HG02571 (cell line): ENCODE measurements around the gene IER5.
A peak's percentile ranks its signal among the peaks of the same experiment; 100 is the strongest.
"Not testable (repeated sequence)": the region's sequence is repeated elsewhere in the genome, so short reads cannot be mapped to it uniquely, and the experiment has no call there.

ENCODE experiments used
- ATAC-seq: cut with Tn5 transposase; IDR thresholded peaks from one replicate; pipeline ENCODE4 v1.9.1; 2021; ENCODE audit warnings: mild to moderate bottlenecking, moderate library complexity; ENCODE audit not compliant: unreplicated experiment

The IER5 gene

DNA sequence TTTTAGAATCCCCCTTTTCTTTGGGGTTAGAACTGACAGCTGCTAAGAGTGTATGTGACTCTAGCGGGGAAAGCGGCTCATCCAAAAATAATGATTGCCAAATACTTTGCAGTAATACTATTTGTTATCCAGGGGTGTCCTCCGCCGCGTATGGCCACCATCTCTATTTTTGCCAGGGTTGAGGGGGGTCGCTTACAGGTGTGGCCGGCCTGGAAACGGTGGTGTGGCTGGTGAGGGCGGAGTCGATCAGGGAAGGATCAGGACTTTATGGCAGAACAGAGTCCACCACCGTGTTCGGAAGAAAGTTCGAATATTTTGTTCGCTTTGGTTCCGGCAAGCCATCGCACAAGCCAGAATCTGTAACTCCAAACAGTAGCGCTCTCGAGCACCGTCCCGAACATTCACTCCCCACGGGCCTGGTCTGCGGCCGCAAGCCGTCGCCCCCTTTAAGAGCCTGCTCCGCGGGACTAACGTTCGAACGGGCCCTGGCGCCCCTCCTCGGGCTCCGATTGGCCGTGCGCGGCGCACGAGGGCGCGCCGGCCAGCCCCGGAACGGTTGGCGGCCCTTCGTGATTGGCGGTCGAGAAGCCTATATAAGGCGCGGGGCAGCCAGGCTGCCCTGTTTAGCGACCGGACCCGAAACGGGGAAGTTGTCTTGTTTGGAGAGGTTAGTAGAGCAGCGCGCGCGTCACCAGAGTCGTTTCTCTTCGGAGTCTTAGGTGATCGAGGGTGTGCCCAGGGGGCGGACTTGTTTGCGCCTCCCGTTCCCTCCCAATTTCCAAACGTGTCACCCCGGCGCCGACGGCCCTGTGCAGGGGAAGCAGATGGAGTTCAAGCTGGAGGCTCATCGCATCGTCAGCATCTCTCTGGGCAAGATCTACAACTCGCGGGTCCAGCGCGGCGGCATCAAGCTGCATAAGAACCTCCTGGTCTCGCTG, at the start of gene IER5:
IER5 (plus strand) TSS at position 622 of the 938 bp plus-strand sequence; CDS start at position 825, 203 bp downstream.
- ATAC-seq: peak; percentile 63

DNA sequence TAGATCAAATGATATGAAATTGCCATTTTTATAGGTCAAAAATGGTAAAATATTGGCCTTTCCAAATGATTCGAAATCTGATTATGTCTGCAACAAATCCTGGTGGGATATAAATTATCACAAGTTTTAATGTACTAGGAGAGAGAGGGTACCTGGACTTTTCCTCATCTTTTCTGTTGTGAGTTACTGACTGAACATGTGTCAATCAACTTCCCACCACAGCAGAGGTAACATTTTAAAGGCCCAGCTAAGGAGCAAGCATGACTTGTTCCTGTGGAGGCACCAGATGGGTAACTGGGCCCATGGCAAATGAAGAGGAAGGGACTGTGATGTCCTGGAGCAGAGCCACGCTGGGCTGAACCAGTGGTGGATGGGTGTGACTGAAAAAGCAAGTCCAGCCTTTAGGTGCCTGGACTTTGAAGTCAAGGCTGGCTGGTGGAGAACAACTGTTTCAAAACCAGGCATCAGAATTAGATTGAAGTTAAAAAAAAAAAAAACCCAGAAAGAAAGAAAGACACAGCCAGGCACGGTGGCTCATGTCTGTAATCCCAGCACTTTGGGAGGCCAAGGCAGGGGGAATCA, 48.1 kb upstream of the IER5 start:
- no peak for ATAC-seq

DNA sequence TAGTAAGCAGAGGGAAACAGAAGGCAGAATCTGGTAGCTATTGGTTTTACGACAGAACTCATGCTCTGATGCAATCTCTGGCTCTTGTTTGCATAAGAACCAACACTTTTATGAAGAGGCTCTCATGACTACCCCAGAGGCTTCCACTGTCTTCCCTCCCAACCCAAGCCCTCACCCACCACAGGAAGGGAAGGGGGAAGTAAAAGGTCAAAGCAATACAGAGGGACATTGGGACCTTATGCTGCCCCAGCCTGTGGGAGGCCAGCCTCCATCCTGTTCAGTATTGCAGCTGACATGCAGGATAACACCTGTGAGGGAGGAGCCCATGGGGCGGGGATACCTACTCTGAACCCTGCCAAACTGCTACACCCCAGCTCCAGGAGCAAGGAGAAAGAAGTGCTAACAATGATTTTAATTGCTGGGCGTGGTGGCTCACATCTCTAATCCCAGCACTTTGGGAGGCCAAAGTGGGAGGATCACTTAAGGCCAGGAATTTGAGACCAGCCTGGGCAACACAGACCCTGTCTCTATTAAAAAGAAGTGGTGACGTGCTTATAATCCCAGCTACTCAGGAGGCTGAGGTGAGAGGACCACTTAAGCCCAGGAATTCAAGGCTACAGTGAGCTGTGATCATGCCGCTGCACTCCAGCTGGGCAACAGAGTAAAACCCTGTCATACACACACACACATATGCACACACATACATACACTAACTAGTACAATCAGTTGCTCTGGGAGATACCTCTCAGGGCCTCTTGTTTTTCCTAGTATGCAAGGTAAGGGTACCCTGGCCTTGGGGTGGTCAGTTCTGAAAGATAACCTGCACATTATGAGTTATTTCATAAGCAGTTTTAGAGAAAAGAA, 45.2 kb upstream of the IER5 start:
- no peak for ATAC-seq

DNA sequence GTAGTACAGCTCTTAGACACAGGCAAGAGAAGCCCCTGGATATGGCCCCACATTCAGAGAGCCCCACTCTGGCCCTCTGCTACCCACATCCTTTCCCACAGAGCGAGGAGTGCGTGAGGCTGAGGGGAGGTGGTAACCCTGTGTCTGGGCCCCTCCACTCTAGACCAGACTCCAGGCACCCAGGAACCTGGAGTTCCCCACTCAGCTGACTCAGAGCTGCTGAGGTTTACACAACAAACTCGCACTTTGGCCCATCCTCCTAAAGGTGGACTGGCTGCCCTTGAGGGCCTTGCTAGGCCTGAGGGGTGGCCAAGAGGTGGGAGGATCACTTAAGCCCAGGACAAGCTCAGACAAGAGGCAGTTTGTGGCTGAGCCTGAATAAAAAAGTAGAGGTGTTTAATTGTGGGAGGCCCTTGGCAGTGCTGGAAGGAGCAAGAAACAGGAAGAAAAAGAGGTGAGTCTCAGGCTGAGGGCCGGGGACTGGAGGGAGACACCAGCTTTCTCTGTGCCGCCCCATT, 44.0 kb upstream of the IER5 start:
- peak; percentile 82 for ATAC-seq

DNA sequence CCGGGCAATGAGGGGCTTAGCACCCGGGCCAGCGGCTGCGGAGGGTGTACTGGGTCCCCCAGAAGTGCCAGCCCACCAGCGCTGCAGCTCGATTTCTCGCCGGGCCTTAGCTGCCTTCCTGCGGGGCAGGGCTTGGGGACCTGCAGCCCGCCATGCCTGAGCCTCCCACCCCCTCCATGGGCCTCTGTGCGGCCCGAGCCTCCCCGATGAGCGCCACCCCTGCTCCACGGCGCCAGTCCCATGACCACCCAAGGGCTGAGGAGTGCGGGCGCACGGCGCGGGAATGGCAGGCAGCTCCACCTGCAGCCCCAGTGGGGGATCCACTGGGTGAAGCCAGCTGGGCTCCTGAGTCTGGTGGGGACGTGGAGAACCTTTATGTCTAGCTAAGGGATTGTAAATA, 42.6 kb upstream of the IER5 start:
- not testable (repeated sequence) for ATAC-seq

DNA sequence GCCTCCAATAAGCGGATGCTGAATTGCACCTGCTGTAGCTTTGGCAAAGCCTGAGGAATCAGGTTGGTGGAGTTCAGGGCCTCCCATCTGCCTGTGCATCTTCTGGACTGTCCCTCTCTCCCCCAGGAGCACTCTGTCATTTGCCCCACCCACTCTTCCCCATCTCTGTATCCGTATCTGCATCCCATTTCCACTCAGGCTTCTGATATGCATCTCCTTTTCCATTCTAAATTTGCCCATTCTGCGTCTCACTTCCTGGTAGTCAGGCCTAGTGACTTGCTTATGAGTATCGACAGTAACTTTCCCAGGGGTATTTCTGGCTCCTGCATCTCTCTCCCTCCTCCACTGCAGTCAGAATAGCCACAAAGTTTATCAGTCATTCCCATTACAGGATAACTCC, 39.1 kb upstream of the IER5 start:
- no peak for ATAC-seq

DNA sequence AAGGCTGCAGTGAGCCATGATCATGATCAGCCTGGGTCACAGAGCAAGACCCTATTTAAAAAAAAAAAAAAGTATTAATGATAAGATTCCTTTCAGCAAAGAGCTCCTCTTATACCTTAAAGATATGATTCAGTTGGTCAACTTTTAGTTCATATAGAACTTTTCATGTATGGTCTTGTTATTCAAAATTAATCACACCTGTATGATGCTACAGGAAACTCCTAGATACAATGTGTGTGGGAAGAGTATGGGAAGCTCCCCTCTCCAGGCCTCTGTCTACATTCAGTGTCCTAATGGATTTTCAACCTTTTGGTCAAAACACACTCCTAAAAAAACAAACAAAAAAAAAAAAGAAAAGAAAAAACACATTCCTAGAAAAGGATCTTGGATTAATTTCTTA, 37.6 kb upstream of the IER5 start:
- ATAC-seq: no peak

DNA sequence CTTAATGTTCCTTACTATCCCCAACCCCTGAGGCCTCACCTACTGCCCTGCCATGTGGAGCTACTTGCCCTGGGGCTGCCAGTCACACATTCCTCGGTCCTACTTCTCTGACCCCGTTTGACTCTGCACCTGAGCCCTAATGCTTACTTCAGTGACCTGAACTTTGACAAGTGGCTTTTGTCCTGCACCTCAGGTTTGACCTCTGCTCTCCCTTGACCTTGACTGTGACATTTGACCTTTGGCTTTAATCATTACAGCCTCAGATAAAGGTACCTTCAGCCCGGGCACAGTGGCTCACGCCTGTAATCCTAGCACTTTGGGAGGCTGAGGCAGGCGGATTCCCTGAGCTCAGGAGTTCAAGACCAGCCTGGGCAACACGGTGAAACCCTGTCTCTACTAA, 31.9 kb upstream of the IER5 start:
- no peak for ATAC-seq

DNA sequence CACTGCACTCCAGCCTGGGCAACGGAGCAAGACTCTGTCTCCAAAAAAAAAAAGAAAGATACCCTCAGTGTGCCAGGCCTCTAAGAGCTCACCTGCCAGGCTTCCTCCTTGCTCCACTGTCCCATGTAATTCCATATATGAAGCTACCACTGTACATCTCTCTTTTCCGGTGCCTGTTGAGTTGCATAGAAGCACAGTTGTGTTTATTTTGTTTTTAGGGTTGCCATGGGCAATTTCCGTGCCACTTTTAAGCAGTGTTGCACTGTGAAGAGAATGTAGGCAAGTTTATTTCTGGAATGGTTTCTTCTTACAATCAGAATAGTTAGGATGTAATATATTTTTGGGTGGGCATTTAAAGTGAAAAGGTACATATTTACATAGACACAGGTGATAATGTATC, 31.4 kb upstream of the IER5 start:
- no peak for ATAC-seq

DNA sequence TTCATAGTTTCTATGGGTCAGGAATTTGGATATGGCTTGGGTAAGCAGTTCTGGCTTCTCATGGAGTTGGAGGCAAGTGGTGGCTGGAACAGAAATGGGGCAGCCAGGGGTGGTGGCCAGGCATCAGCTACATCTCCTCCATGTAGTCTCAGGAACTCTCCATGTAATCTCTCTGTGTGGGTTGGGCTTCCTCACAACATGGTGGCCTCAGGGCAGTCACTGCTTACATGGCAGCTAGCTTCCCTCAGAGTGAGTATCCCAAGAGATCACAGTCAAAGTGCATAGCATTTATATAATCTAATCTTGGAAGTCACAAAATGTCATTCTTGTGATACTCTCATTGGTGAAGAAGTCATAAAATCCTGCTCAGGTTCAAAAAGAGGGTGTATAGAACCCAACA, 29.1 kb upstream of the IER5 start:
- ATAC-seq: no peak

DNA sequence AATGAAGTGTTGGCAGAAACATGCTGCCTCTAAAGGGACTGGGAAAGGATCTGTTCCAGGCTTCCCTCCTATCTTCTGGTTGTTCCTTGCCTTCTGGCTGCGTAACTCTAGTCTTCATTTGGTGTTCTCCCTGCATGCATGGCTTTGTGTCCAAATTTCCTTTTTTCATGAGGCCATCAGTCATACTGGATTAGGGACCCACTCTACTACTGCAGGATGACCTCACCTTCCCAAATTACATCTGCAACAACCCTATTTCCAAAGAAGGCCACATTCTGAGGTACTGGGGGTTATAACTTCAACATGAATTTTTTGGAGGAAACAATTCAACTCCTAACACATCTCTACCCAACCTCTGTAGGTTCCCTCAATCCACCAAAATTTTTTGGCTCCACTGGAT, 28.4 kb upstream of the IER5 start:
- no peak for ATAC-seq

DNA sequence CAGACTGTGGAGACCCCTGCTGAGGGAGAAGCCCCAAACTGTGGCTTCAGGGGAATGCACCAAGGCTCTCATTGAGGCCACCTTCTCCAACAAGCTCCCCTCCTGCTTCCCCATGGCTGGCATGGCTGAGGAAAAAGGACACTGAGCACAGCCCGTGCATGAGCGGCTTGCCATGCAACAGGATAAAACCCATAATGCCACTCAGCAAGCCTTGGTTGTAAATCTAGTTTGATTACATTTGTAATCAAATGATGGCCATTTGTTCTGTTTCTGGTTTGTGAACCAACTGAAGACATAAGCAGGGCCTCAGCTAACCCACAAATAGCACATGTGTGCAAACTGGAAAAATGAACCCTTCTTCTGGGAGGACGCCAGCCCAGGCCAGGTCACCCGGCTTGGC, 27.6 kb upstream of the IER5 start:
- not testable (repeated sequence) for ATAC-seq

DNA sequence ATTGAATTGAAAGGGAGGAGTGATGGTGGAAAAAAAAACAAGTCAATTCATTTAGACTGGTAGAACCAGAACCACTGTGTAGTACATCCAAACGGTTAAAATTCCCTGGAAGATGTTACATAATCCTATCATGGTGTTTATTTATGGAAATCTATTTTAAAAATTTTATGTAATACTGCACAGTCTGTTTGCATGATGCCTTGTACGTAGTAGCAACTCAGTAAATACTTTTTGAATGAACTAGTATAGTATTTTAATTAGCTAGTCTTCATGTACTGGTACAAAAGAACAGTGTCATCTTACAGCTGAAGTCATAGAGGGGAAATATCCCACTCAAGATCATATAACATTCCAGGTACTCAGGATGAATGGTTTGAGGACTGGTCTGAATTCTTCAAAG, 27.0 kb upstream of the IER5 start:
- no peak for ATAC-seq

DNA sequence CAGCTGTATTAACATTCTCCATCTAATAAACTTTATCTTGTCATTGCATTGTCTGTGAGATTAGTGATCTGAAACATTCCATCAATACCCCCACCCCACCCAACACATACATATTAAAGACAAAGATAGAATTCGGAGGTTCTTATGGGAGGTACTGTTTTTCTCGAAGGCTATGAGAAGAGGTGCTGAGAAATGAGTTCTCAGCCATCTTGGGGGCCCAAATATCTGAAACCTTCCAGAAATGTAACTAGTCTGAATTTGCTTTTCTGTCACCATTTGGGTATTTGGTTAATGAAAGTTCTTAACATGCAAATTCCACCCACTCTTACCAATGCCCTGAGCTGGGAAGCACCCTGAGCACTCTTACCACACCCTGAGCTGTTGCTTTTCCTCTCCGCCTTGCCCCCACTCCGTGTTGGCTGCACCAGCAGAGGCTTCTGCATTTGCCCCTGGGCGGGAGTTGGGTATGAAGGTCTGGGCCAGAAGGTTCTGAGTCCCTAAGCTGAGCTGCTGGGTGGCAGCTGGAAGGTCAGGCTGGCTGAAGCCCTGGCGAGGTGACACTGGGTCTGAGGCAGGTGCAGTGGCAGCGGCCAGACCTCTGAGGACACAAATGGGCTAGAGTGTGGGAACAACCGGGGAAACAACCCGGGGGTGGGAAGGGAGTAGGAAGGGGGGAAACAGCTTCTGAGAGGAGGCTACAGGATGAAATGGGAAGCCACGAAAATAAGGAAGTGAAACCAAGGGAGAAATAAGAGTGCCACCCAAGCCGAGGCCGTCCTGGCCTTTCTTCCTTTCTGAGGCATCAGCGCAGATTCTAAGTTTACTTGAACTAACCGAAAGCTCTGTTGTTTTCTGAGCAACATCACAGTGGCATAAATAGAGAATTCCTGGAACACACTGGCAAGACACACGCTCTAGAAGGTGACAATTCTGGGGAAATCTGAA, 26.3 kb upstream of the IER5 start:
- peak; percentile 90 for ATAC-seq

DNA sequence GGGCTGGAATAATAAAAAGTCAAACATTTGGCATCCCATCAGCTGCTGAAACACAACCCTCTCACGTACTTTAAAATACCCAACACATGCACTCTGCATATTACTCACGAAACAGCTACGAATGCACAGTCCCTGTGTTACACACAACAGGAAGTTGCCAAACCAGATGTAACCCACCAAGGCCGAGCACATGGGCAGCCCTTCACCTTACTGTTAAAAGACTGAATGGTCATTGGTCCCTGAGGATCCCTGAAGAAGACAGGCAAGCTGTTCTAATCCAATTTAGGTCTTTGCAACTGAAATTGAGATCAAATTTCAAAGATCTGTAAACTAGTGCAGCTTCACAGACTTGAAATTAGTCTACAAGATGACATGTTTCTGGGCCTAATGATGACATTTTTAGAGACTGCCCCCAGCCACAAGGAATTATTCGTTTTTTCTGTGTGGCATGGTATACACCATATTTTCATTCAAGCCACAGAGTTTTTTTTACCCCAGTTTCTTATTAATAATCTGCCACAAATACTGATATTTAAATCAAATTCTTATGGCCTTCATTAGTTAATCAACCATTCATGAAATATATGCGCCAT, 25.6 kb upstream of the IER5 start:
- peak; percentile 59 for ATAC-seq

DNA sequence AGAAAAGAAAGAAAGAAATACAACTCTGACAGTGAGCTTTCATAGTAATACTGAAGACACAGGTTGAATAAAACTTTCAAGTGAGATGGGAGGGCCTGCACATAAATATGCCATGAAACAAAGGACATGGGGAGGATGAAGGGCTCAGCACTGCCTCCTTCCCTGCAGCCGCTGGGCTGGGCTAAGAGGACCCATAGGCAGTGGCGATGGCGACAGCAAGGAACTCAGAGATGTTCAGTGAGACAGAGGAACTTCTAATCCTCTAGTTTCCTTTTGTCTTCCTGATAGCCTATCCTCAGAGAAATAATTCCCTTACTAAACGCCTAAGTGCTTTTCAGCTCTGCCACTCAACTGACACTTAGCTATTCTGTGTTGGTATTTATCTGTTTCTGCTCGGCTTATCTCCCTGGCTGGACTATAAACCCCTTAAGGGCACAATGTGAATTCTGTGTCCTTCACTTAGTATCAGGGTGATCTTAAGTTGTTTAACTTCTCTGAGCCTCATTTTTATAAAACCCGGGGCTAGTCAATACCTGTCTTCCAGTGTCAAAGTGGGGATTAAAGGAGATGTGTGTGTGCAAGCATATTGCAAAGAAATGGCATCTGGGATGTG, 24.4 kb upstream of the IER5 start:
- ATAC-seq: no peak

DNA sequence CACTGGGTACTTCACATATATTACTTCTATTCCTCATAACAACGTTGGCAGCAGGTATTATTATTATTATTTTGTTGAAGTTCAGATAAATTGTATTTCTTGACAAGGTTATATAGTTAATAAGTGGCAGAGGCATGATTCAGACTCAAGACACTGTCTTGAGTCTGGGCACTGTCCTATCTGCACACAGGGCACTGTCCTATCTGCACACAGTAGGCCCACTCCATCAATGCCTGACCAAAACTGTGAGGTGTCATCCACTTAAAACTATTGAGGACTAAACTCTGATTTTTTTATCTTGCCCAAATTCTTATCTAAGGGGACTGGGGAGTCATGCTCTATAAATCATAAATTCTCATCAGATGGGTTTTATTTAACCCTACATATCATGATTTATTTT, 23.8 kb upstream of the IER5 start:
- no peak for ATAC-seq

DNA sequence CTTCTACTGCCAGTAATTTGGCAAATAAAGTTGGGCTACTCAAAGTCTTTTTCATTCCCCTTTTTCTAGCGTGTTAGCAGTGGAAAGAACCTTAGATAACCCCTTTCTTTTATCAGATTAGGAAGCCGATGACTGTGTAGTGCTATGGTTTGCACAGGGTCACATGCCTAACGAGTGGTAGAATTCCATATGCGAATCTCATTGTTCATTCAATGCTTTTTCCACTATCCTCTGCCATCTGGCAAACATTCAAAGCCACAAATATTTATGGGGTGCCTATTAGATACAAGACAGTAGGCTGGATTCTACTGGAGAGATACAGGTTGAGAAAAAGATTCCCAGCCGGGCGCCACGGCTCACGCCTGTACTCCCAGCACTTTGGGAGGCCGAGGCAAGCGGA, 14.9 kb upstream of the IER5 start:
- ATAC-seq: no peak

DNA sequence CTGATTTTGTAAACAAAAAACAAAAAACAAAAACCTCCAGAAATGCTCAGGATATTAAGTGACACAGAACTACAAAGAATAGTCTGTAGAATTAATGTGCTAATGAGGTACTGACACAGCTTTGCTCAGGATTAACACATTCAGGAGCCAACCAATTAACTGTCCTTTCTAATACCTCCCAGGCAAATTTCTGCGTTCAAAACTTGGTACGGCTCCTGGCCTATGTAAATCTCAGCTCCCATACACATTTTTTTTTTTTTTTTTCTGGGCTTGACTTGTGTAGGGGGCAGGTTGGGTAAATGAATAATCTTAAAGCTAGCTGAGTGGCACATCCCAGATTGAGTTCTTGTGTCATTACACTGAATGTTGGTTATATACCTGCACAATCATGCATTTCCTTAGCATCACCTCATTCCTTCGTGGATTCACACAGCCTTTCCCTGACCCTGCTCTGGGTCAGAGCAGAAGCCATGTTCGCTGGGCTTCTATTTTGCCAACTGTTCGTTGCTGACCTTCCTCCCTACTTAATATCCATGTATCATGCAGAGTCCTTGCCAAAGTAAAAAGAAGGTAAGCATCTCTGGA, 12.6 kb upstream of the IER5 start:
- no peak for ATAC-seq
